ENCODE measurements around the gene LCE1F.

GRCh38 chr1:152741656-152742055 is 33.3 kb upstream of the LCE1F start:
- no peak for TF ChIP-seq POLR2A (IDR thresholded peaks at IDR 0.05)
- TF ChIP-seq, protein P1, sequence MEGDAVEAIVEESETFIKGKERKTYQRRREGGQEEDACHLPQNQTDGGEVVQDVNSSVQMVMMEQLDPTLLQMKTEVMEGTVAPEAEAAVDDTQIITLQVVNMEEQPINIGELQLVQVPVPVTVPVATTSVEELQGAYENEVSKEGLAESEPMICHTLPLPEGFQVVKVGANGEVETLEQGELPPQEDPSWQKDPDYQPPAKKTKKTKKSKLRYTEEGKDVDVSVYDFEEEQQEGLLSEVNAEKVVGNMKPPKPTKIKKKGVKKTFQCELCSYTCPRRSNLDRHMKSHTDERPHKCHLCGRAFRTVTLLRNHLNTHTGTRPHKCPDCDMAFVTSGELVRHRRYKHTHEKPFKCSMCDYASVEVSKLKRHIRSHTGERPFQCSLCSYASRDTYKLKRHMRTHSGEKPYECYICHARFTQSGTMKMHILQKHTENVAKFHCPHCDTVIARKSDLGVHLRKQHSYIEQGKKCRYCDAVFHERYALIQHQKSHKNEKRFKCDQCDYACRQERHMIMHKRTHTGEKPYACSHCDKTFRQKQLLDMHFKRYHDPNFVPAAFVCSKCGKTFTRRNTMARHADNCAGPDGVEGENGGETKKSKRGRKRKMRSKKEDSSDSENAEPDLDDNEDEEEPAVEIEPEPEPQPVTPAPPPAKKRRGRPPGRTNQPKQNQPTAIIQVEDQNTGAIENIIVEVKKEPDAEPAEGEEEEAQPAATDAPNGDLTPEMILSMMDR (IDR thresholded peaks at IDR 0.05): no peak
